WTC11 (cell line): ENCODE measurements around the gene KIR3DL2.

ENCODE experiments used
- NFYB ChIP-seq: sonication (generic); formaldehyde crosslinking; conservative IDR thresholded peaks from 2 replicates; pipeline ENCODE4 v1.8.0; 2022; ENCODE audit warnings: low read depth, missing genetic modification reagents
- NR3C1 ChIP-seq: sonication (generic); formaldehyde crosslinking; conservative IDR thresholded peaks from 2 replicates; pipeline ENCODE4 v1.8.1; 2023; ENCODE audit warnings: low read depth, mild to moderate bottlenecking, missing genetic modification reagents
- SMAD3 ChIP-seq: sonication (generic); formaldehyde crosslinking; IDR thresholded peaks from 2 replicates; pipeline ENCODE4 v1.8.0; 2022; ENCODE audit warnings: missing genetic modification reagents, mild to moderate bottlenecking, borderline replicate concordance
- SOX15 ChIP-seq: fragments of 250-450 bp; sonication (Bioruptor Pico); IDR thresholded peaks from 2 replicates; pipeline ENCODE4 v1.9.0; 2021; ENCODE audit warnings: mild to moderate bottlenecking
- TF ChIP-seq, protein P1 (sequence below): fragments of 200-600 bp; IDR thresholded peaks from 2 replicates; pipeline ENCODE4 v1.8.0; 2022; ENCODE audit warnings: antibody characterized with exemption
- TF ChIP-seq, protein P2 (sequence below): sonication (generic); formaldehyde crosslinking; IDR thresholded peaks from 2 replicates; pipeline ENCODE4 v1.8.1; 2022; ENCODE audit warnings: mild to moderate bottlenecking, moderate library complexity, missing genetic modification reagents
- TF ChIP-seq, protein P3 (sequence below): sonication (generic); formaldehyde crosslinking; conservative IDR thresholded peaks from 2 replicates; pipeline ENCODE4 v1.8.1; 2022; ENCODE audit warnings: mild to moderate bottlenecking, missing genetic modification reagents
- TF ChIP-seq, protein P4 (sequence below): sonication (generic); formaldehyde crosslinking; IDR thresholded peaks from 2 replicates; pipeline ENCODE4 v1.8.1; 2023; ENCODE audit warnings: mild to moderate bottlenecking, missing genetic modification reagents, moderate library complexity

DNA sequence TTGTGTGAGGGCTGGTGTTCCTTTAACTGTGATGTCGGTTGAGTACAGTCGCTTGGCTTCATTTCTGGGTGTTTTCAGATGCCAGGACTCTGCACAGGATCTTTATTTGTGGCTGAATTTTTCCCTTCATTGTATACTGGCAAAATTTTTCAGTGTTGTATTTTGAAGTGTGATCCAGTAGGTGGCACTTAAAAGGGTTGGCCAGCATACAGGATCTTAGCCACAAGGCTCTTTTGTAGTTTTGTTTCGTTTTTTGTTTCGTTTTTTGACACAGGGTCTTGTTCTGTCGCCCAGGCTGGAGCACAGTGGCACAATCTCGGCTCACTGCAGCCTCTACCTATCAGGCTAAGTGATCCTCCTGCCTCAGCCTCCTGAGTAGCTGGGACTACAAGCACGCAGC is 32.5 kb downstream of the KIR3DL2 start:
- TF ChIP-seq, protein P1, sequence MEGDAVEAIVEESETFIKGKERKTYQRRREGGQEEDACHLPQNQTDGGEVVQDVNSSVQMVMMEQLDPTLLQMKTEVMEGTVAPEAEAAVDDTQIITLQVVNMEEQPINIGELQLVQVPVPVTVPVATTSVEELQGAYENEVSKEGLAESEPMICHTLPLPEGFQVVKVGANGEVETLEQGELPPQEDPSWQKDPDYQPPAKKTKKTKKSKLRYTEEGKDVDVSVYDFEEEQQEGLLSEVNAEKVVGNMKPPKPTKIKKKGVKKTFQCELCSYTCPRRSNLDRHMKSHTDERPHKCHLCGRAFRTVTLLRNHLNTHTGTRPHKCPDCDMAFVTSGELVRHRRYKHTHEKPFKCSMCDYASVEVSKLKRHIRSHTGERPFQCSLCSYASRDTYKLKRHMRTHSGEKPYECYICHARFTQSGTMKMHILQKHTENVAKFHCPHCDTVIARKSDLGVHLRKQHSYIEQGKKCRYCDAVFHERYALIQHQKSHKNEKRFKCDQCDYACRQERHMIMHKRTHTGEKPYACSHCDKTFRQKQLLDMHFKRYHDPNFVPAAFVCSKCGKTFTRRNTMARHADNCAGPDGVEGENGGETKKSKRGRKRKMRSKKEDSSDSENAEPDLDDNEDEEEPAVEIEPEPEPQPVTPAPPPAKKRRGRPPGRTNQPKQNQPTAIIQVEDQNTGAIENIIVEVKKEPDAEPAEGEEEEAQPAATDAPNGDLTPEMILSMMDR: no peak
- TF ChIP-seq, protein P2, sequence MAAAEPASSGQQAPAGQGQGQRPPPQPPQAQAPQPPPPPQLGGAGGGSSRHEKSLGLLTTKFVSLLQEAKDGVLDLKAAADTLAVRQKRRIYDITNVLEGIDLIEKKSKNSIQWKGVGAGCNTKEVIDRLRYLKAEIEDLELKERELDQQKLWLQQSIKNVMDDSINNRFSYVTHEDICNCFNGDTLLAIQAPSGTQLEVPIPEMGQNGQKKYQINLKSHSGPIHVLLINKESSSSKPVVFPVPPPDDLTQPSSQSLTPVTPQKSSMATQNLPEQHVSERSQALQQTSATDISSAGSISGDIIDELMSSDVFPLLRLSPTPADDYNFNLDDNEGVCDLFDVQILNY: no peak
- TF ChIP-seq NR3C1 (CRISPR knock-in tag): no peak
- TF ChIP-seq, protein P3, sequence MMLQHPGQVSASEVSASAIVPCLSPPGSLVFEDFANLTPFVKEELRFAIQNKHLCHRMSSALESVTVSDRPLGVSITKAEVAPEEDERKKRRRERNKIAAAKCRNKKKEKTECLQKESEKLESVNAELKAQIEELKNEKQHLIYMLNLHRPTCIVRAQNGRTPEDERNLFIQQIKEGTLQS (CRISPR knock-in tag): no peak
- TF ChIP-seq, protein P4, sequence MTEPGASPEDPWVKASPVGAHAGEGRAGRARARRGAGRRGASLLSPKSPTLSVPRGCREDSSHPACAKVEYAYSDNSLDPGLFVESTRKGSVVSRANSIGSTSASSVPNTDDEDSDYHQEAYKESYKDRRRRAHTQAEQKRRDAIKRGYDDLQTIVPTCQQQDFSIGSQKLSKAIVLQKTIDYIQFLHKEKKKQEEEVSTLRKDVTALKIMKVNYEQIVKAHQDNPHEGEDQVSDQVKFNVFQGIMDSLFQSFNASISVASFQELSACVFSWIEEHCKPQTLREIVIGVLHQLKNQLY (CRISPR knock-in tag): no peak
- TF ChIP-seq NFYB (CRISPR knock-in tag): no peak
- no peak for TF ChIP-seq SMAD3 (CRISPR knock-in tag)
- no peak for TF ChIP-seq SOX15 (CRISPR knock-in tag)
